Omental fat pad (tissue), 4 donors: ENCODE data around the gene TNFRSF21. TPM values are rescaled to one million over a fixed set of nuclear protein-coding genes. Genes with fewer than 3 reads are reported as not detected.

Experiments used
- ATAC-seq: fragments of 150-250 bp; one replicate; pipeline ENCODE4 v1.9.1; 2016; ENCODE audit warnings: mild to moderate bottlenecking, moderate library complexity; ENCODE audit not compliant: low FRiP score
- DNase-seq: peaks from one replicate; pipeline ENCODE4 v3.0.0-alpha.2; 2019; ENCODE audit warnings: low spot score
- total RNA-seq, 4 donors: library from RNA; depleted of rRNA; stranded (reverse); fragments of >200 nt; gene quantifications; one replicate each; pipeline ENCODE4 v1.1.0, GENCODE V29; 2016
- TF ChIP-seq, protein P1 (sequence below), 3 donors: fragments of 450-650 bp; IDR thresholded peaks; one replicate each; pipeline ENCODE4 v1.5.1; 2016 to 2017; ENCODE audit warnings: antibody characterized with exemption in 3 of 3, mild to moderate bottlenecking in 3 of 3, moderate library complexity in 2 of 3

Gene TNFRSF21
- total RNA-seq, 4 donors from 2014 or later = 43.3 to 72.4 (median 64.9) TPM

DNA sequence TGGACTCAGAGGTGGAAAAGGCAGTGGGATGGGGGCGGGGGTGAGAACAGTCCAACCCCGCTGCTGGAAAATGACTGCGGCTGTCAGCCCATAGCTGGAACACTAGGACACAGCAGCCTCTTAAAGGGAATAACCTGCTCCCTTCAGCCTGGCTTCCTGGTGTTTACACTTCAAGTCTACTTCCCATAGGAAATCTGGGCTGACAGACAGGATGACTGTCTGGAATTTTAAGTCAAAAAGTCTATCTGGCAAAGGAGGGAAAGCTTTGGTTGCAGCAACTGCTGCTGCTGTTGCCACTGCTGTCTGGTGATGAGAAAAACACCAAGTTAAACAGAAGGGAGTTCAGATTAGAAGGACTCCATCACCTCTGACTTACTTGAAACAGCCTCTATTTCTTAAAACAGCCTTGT, 44.9 kb downstream of the TNFRSF21 start:
- TF ChIP-seq, protein P1, sequence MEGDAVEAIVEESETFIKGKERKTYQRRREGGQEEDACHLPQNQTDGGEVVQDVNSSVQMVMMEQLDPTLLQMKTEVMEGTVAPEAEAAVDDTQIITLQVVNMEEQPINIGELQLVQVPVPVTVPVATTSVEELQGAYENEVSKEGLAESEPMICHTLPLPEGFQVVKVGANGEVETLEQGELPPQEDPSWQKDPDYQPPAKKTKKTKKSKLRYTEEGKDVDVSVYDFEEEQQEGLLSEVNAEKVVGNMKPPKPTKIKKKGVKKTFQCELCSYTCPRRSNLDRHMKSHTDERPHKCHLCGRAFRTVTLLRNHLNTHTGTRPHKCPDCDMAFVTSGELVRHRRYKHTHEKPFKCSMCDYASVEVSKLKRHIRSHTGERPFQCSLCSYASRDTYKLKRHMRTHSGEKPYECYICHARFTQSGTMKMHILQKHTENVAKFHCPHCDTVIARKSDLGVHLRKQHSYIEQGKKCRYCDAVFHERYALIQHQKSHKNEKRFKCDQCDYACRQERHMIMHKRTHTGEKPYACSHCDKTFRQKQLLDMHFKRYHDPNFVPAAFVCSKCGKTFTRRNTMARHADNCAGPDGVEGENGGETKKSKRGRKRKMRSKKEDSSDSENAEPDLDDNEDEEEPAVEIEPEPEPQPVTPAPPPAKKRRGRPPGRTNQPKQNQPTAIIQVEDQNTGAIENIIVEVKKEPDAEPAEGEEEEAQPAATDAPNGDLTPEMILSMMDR (IDR thresholded peaks at IDR 0.05) = no peak
- ATAC-seq (no peak), DNase-seq (no peak)

DNA sequence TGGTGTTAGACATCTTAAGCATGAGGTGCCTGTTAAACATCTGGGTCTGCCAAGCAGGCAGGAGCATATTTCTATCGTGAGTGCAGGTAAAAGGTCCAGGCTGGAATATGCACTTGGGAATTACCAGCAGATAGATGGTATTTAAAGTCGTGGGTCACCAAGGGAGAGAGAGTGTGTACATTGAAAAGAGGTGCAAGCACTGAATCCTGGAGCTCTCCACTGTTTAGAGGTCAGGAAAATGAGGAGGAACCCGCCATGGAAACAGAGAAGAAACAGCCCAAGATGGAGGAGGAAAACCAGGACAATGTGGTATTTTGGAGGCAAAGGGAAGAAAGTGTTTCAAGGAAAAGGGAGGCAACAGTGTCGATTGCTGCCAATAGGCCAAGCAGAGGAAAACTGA, 46.4 kb downstream of the TNFRSF21 start:
- DNase-seq = no peak
- TF ChIP-seq, protein P1 (IDR thresholded peaks at IDR 0.05) = no peak
- ATAC-seq = no peak

DNA sequence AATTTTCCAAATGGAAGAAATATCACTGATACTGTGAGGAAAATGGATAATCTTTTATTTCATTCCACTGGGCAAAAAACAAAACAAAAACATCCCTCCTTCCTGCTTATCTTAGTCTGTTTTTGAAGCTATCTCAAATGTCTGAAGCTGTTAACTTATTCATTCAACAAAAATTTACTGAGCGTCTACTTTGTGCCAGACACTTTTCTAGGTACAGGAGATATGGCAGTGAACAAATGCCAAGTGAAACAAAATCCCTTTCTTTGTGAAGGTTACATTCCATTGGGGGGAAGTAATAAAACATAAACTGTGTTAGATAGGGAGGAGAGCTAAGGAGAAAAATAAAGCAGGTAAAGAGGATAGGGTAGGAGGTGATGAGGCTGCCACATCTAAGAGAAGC, 47.5 kb downstream of the TNFRSF21 start:
- no peak for DNase-seq
- ATAC-seq = no peak
- TF ChIP-seq, protein P1 (IDR thresholded peaks at IDR 0.05) = no peak

DNA sequence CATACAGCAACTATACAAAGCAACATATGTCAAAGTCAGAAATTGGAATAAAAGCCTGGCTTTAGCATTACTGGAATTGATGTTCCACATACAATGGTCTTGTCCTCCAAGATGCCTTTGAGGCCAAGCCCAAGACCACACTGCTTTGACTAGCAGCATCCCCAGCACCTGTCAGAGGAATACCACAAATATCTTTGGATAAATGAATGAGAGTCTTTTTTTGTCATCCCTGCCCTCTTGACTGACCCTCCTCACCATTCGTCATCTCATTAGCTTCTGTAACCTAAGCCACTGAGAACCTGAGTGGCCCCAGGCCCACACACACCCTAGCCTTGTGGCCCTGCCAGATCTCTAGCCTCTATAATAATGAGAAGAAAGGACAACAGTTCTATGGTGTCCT, 48.5 kb downstream of the TNFRSF21 start:
- TF ChIP-seq, protein P1 (IDR thresholded peaks at IDR 0.05) = no peak
- DNase-seq (no peak), ATAC-seq (no peak)

DNA sequence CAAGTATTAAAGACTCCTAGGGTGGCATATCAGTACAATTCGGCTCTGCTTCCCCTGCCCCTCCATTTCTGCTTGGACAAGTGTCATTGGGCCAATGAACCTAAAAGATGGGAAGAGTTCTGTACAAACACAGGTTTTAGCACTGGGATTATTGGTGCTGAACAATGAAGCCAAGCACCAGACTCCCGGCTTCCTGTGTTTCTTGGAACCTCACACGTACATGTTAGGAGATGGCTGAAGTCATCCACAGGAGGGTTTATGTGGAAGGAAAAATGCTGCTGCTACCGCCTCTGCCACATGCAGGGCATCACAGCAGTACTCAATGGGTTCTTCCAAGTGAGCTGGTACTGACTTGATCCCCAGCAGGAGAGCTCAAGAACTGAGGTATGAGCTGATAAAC, 49.7 kb downstream of the TNFRSF21 start:
- TF ChIP-seq, protein P1 (IDR thresholded peaks at IDR 0.05) = no peak
- ATAC-seq = no peak

GRCh38 chr6:47258724-47259347, 50.9 kb downstream of the TNFRSF21 start:
- ATAC-seq (no peak), DNase-seq (no peak)

More for the DNA sequence above, 49.7 kb downstream of the TNFRSF21 start:
- no peak for DNase-seq

More at GRCh38 chr6:47258724-47259347, 50.9 kb downstream of the TNFRSF21 start:
- TF ChIP-seq, protein P1 (IDR thresholded peaks at IDR 0.05) = no peak
